Trophoblast cell (in vitro differentiated cells and primary cell): ENCODE data around the gene DOP1A.

ENCODE experiments used
- DNase-seq, 2 donors: peaks; one replicate each; pipeline ENCODE4 v3.0.0-alpha.2; 2016
- H2AFZ ChIP-seq: 2 replicates; pipeline ENCODE4 v1.6.1; 2013; ENCODE audit warnings: low read length, moderate library complexity, mild to moderate bottlenecking; ENCODE audit not compliant: insufficient read depth, poor library complexity
- H2AK5ac ChIP-seq: 2 replicates; pipeline ENCODE4 v1.6.1; 2013; ENCODE audit warnings: mild to moderate bottlenecking, low read length
- H2BK120ac ChIP-seq: 2 replicates; pipeline ENCODE4 v1.6.1; 2013; ENCODE audit warnings: low read length, mild to moderate bottlenecking, moderate library complexity; ENCODE audit not compliant: insufficient read depth, poor library complexity
- H2BK12ac ChIP-seq: 2 replicates; pipeline ENCODE4 v1.6.1; 2013; ENCODE audit warnings: mild to moderate bottlenecking, low read length, moderate library complexity
- H2BK5ac ChIP-seq: 2 replicates; pipeline ENCODE4 v1.6.1; 2013; ENCODE audit warnings: low read length, low read depth, moderate library complexity, mild to moderate bottlenecking; ENCODE audit not compliant: poor library complexity
- H3K14ac ChIP-seq: 2 replicates; pipeline ENCODE4 v1.6.1; 2013; ENCODE audit warnings: mild to moderate bottlenecking, low read length
- H3K18ac ChIP-seq: 2 replicates; pipeline ENCODE4 v1.6.1; 2013; ENCODE audit warnings: mild to moderate bottlenecking, low read length
- H3K23ac ChIP-seq: 2 replicates; pipeline ENCODE4 v1.6.1; 2013; ENCODE audit warnings: low read length
- H3K27ac ChIP-seq: 2 replicates; pipeline ENCODE4 v1.5.1; 2013; ENCODE audit warnings: low read depth, mild to moderate bottlenecking, inconsistent platforms, low read length, moderate library complexity
- H3K27me3 ChIP-seq: 2 replicates; pipeline ENCODE4 v1.6.1; 2013; ENCODE audit warnings: inconsistent platforms, mild to moderate bottlenecking, low read length, moderate library complexity; ENCODE audit not compliant: insufficient read depth
- H3K36me3 ChIP-seq, 2 experiments: 1 replicate in 1 of 2; 2 replicates in 1 of 2; pipeline ENCODE4 v1.6.1; 2013; ENCODE audit warnings: low read length in 2 of 2, mild to moderate bottlenecking in 2 of 2, moderate library complexity in 1 of 2; ENCODE audit not compliant: insufficient read depth in 2 of 2, control insufficient read depth in 1 of 2
- H3K4ac ChIP-seq: 2 replicates; pipeline ENCODE4 v1.6.1; 2013; ENCODE audit warnings: low read depth, mild to moderate bottlenecking, low read length, moderate library complexity
- H3K4me1 ChIP-seq, 2 experiments: 1 replicate in 1 of 2; 2 replicates in 1 of 2; pipeline ENCODE4 v1.6.1; 2013; ENCODE audit warnings: low read length in 2 of 2, mild to moderate bottlenecking in 2 of 2, moderate library complexity in 1 of 2; ENCODE audit not compliant: insufficient read depth in 2 of 2, control insufficient read depth in 1 of 2
- H3K4me2 ChIP-seq: 2 replicates; pipeline ENCODE4 v1.6.1; 2013; ENCODE audit warnings: inconsistent platforms, mild to moderate bottlenecking, low read length, moderate library complexity
- H3K4me3 ChIP-seq: 2 replicates; pipeline ENCODE4 v1.5.1; 2013; ENCODE audit warnings: mild to moderate bottlenecking, low read depth, low read length, inconsistent platforms
- H3K79me1 ChIP-seq: one replicate; pipeline ENCODE4 v1.6.1; 2013; ENCODE audit warnings: low read length
- H3K79me2 ChIP-seq: 2 replicates; pipeline ENCODE4 v1.6.1; 2013; ENCODE audit warnings: low read length, mild to moderate bottlenecking; ENCODE audit not compliant: control insufficient read depth, insufficient read depth, poor library complexity
- H3K9ac ChIP-seq: 2 replicates; pipeline ENCODE4 v1.6.1; 2013; ENCODE audit warnings: mild to moderate bottlenecking, low read length
- H3K9me3 ChIP-seq: 2 replicates; pipeline ENCODE4 v1.6.1; 2013; ENCODE audit warnings: low read depth, mild to moderate bottlenecking, control low read depth, inconsistent platforms, low read length; ENCODE audit not compliant: insufficient read depth
- H4K12ac ChIP-seq: 2 replicates; pipeline ENCODE4 v1.6.1; 2013; ENCODE audit warnings: low read depth, mild to moderate bottlenecking, low read length, moderate library complexity
- H4K8ac ChIP-seq: 2 replicates; pipeline ENCODE4 v1.6.1; 2013; ENCODE audit warnings: low read depth, mild to moderate bottlenecking, low read length, moderate library complexity
- H4K91ac ChIP-seq: one replicate; pipeline ENCODE4 v1.6.1; 2013; ENCODE audit warnings: low read depth, mild to moderate bottlenecking, low read length, moderate library complexity
- WGBS: extraction: QIAGEN DNeasy Blood & Tissue Kit; methylation state at CpG from one replicate; pipeline ENCODE4 v1.1.7; 2013; ENCODE audit warnings: missing lambda C conversion rate; ENCODE audit not compliant: insufficient read length, insufficient coverage; ENCODE audit errors: extremely low coverage; 5-methylcytosine and 5-hydroxymethylcytosine counted together

DOP1A gene

DNA sequence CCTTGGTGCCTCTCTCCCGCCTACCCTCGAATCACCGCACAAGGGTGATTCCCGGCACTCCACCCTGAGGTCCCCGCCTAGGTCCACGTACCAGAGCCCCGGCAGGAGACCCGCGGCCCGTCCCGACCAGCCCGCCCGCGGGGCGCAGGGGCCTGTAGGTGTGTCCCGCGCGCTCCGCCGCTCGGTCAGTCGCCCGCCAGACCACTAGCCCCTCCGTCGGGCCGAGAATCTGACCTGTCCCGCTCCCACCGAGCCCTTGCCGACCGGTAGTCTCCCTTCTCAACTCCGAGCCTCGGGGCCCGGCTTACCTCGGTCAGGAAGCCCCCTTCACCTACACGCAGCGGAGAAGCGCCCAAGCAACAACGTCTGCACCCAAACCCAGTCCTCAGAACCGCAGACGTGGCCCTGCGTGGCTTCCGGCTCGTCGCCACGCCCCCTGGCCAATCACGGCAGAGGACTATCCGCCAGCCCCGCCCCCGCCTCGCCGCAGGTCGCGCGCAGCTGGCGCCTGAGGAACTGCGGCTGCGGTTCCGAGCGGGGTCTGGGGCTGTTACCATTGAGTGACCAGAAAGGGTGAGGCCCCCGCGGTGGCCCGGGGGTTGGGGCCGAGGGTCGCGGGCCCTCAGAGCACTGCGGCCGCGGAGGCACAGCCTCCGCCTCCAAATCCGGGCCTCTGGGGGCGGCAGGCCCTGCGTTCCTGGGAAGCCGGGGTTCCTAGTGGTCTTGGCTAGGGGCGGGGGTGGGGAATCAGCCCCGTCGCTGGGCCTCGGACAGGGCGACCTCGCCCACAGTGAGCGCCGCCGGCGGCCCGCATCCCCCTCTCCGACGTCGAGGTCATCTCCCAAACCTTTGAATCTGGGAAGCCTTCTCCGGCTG lies 125.6 kb downstream of the DOP1A start, which contains the start of the genes PGM3 and RWDD2A:
PGM3 (minus strand) TSS at position 395 of the 876 bp plus-strand sequence. CDS start 2,253 bp downstream, outside the sequence.
RWDD2A (plus strand) TSS at position 487 of the 876 bp plus-strand sequence. CDS start 1,095 bp downstream, outside the sequence.
- Histone ChIP-seq H2BK12ac (no peak within 1 kb of the TSS), H3K9ac (peak within 1 kb of the TSS; percentile 93), H3K79me1 (peaks cover 9% of the 10 kb centered on the region), H2AFZ (peak within 1 kb of the TSS; percentile 96), H4K8ac (peak within 1 kb of the TSS; percentile 98), H2BK120ac (peak within 1 kb of the TSS; percentile 86), H3K4me1 (peaks cover 5 to 6% of the 10 kb centered on the region in 2 experiments), H3K18ac (peak within 1 kb of the TSS; percentile 90), H3K27me3 (no peaks in the 10 kb centered on the region), H4K12ac (peak within 1 kb of the TSS; percentile 31), H3K4ac (peak within 1 kb of the TSS; percentile 94), H3K4me3 (peak within 1 kb of the TSS; percentile 82), H4K91ac (peak within 1 kb of the TSS; percentile 86), H3K14ac (peak within 1 kb of the TSS; percentile 98), H3K79me2 (peaks cover 10% of the 10 kb centered on the region), H3K4me2 (peak within 1 kb of the TSS; percentile 88), H3K23ac (no peak within 1 kb of the TSS), H3K27ac (peak within 1 kb of the TSS; percentile 56), H3K9me3 (no peaks in the 10 kb centered on the region), H2BK5ac (peak within 1 kb of the TSS; percentile 85), H3K36me3 (peaks cover 0 to 16% of the 10 kb centered on the region in 2 experiments), H2AK5ac (no peak within 1 kb of the TSS)
- peak; percentile 89 to 93 for DNase-seq
- WGBS, result no CpG with 5 or more reads among the region's 88 CpGs

DNA sequence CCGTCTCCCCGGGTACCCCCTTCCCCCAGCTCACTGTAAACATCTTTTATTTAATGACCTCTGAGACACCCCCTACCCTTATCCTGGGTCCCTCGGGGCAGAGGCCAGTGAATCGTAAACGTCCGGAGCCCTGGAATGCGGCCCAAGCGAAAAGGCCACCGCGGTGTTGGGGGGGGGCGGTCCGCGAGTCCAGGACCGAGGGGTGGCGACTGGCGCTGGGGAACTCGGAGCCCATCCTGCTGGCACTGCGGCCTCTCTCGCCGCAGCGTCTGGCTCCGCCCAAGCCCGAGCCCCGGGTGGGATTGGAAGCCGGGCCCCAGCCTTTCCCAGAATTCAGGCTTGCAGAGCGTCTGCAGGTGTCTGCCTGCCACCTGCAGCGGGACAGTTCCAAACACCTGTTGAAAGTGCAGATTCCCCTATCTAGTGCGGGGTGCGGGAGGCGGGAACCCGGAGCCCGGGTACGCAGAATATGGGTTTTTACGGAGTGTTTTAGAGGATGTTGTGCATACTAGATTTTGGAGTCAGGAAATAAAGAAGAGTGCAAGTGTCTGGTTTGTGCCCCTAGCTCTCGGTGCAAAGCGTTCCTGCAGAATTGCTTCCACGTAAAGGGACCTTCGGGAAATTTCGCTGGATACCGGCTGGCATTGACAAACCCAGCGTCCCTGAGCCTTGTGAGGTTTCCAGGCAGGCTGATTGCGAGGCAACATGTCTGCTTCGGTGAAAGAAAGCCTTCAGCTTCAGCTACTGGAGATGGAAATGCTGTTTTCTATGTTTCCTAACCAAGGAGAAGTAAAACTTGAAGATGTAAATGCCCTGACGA lies 126.5 kb downstream of the DOP1A start:
- Histone ChIP-seq H3K23ac (no peak overlapping the region), H4K91ac (peak overlapping the region; percentile 20), H3K9me3 (no peaks in the 10 kb centered on the region), H2BK120ac (peak overlapping the region; percentile 6), H2BK12ac (no peak overlapping the region), H3K4me1 (peaks cover 5 to 6% of the 10 kb centered on the region in 2 experiments), H3K79me2 (peaks cover 10% of the 10 kb centered on the region), H2BK5ac (no peak overlapping the region), H3K18ac (peak overlapping the region; percentile 39), H4K8ac (peak overlapping the region; percentile 74), H3K4me3 (peak overlapping the region; percentile 82), H2AFZ (peak overlapping the region; percentile 65), H2AK5ac (no peak overlapping the region), H3K27ac (no peak overlapping the region), H3K79me1 (peaks cover 9% of the 10 kb centered on the region), H3K4ac (peak overlapping the region; percentile 60), H3K4me2 (peak overlapping the region; percentile 88), H4K12ac (peak overlapping the region; percentile 17), H3K14ac (peak overlapping the region; percentile 68), H3K9ac (peak overlapping the region; percentile 92), H3K36me3 (peaks cover 0 to 12% of the 10 kb centered on the region in 2 experiments), H3K27me3 (no peaks in the 10 kb centered on the region)
- peak; percentile 11 to 40 for DNase-seq
- WGBS, result no CpG with 5 or more reads among the region's 44 CpGs

DNA sequence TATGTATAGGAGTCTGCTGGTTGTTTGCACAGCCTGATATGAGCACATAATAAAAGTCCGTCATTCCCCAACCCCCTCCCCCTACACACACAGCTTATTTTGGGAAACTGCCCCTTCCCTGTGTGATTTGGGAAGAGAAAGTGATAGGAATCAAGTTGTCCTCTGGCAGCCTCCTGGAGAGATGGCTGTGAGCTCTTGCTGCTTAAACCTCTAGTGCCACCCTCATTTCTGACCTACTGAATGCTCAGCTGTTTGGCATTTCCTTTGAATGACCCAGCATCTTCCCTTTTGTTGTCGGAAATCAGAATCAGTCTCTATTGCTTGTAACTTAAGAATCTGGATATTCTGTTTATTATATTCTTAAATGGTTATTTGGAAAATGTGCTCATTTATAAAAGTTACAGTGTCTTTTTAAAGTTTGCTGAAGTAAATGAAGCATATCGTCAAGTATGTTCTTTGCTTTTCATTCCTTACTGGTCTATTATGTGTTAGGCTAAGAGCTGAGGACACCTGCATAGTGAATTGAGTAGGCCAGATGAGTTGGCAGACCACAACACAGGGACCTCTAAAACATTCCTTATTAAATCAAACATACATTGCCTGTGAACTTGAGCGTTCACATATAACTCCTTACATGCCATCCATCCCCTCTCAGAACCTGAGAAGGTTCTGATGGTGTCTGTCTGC lies 131.2 kb downstream of the DOP1A start:
- Histone ChIP-seq H3K9me3 (no peaks in the 10 kb centered on the region), H3K79me1 (peaks cover 1% of the 10 kb centered on the region), H3K36me3 (peaks cover 0 to 4% of the 10 kb centered on the region in 2 experiments), H2BK5ac (no peak overlapping the region), H4K91ac (no peak overlapping the region), H4K8ac (no peak overlapping the region), H3K9ac (no peak overlapping the region), H3K79me2 (no peaks in the 10 kb centered on the region), H2BK12ac (no peak overlapping the region), H2AK5ac (no peak overlapping the region), H3K4me2 (no peak overlapping the region), H4K12ac (no peak overlapping the region), H3K23ac (no peak overlapping the region), H3K27me3 (no peaks in the 10 kb centered on the region), H3K18ac (no peak overlapping the region), H2AFZ (no peak overlapping the region), H3K4ac (no peak overlapping the region), H2BK120ac (no peak overlapping the region), H3K4me3 (no peak overlapping the region), H3K27ac (no peak overlapping the region), H3K4me1 (peaks cover 5 to 8% of the 10 kb centered on the region in 2 experiments), H3K14ac (no peak overlapping the region)
- WGBS, result no CpG with 5 or more reads among the region's 4 CpGs
- no peak for DNase-seq
